Ovary (tissue), 3 donors: ENCODE data around the gene SRSF12.
"Not testable (repeated sequence)": the region's sequence is repeated elsewhere in the genome, so short reads cannot be mapped to it uniquely, and the experiment has no call there.

Experiments used
- EP300 ChIP-seq: sonication (generic); formaldehyde crosslinking; IDR thresholded peaks from one replicate; pipeline ENCODE4 v1.6.1; 2017; ENCODE audit warnings: antibody characterized with exemption
- POLR2A ChIP-seq: fragments of 450-650 bp; IDR thresholded peaks from one replicate; pipeline ENCODE4 v1.6.1; 2017; ENCODE audit warnings: antibody characterized with exemption, mild to moderate bottlenecking, moderate library complexity
- TF ChIP-seq, protein P1 (sequence below), 3 donors: fragments of 450-650 bp in 2 of 3; fragments of 200-600 bp in 1 of 3; IDR thresholded peaks; one replicate each; pipeline versions ENCODE4 v1.5.1 to v1.8.0; 2016 to 2022; ENCODE audit warnings: antibody characterized with exemption in 3 of 3, mild to moderate bottlenecking in 1 of 3
- donor health status: DM: no; HTN: no; CAD: no.

DNA sequence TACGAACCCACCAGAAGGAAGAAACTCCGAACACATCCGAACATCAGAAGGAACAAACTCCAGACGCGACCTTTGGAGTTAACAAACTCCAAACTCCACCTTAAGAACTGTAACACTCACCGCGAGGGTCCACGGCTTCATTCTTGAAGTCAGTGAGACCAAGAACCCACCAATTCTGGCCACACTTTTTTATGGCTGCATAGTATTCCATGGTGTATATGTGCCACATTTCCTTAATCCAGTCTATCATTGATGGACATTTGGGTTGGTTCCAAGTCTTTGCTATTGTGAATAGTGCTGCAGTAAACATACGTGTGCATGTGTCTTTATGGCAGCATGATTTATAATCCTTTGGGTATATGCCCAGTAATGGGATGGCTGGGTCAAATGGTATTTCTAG is 51.8 kb downstream of the SRSF12 start:
- TF ChIP-seq, protein P1, sequence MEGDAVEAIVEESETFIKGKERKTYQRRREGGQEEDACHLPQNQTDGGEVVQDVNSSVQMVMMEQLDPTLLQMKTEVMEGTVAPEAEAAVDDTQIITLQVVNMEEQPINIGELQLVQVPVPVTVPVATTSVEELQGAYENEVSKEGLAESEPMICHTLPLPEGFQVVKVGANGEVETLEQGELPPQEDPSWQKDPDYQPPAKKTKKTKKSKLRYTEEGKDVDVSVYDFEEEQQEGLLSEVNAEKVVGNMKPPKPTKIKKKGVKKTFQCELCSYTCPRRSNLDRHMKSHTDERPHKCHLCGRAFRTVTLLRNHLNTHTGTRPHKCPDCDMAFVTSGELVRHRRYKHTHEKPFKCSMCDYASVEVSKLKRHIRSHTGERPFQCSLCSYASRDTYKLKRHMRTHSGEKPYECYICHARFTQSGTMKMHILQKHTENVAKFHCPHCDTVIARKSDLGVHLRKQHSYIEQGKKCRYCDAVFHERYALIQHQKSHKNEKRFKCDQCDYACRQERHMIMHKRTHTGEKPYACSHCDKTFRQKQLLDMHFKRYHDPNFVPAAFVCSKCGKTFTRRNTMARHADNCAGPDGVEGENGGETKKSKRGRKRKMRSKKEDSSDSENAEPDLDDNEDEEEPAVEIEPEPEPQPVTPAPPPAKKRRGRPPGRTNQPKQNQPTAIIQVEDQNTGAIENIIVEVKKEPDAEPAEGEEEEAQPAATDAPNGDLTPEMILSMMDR (IDR thresholded peaks at IDR 0.05), result not testable (repeated sequence)
- not testable (repeated sequence) for TF ChIP-seq POLR2A, EP300
